Thyroid gland (tissue), 4 donors: ENCODE measurements around the gene CELSR3. TPM values are rescaled to one million over a fixed set of nuclear protein-coding genes. Genes with fewer than 3 reads are reported as not detected.

Experiments
- DNase-seq, 2 donors: peaks; one replicate each; pipeline ENCODE4 v3.0.0-alpha.2; 2019
- H3K27ac ChIP-seq, 3 donors: fragments of 200-600 bp; sonication (generic); 1 replicate in 2 of 3; 2 replicates in 1 of 3; pipeline ENCODE4 v1.5.1; 2016 to 2019; ENCODE audit warnings: mild to moderate bottlenecking in 1 of 3, moderate library complexity in 1 of 3
- H3K27me3 ChIP-seq: fragments of 200-600 bp; sonication (generic); one replicate; pipeline ENCODE4 v1.5.1; 2019
- H3K36me3 ChIP-seq, 2 donors: fragments of 200-600 bp; sonication (generic); one replicate each; pipeline ENCODE4 v1.5.1; 2016 to 2019
- H3K4me1 ChIP-seq, 2 donors: fragments of 200-600 bp; sonication (generic); one replicate each; pipeline ENCODE4 v1.5.1; 2017 to 2019
- H3K4me3 ChIP-seq, 3 donors: fragments of 200-600 bp; sonication (generic); replicated peaks in 1 of 3; 1 replicate in 2 of 3; 2 replicates in 1 of 3; pipeline ENCODE4 v1.5.1; 2016; ENCODE audit warnings: mild to moderate bottlenecking in 1 of 3
- H3K9me3 ChIP-seq: fragments of 200-600 bp; sonication (generic); one replicate; pipeline ENCODE4 v1.5.1; 2017
- CTCF ChIP-seq, 6 experiments: fragments of 200-600 bp in 3 of 6; fragments of 450-650 bp in 3 of 6; sonication (generic) in 3 of 6; IDR thresholded peaks; one replicate each; pipeline ENCODE4 v1.5.1; 2016 to 2019; ENCODE audit warnings: antibody characterized with exemption in 6 of 6, mild to moderate bottlenecking in 2 of 6, inconsistent platforms in 1 of 6, moderate library complexity in 1 of 6
- POLR2A ChIP-seq, 2 donors: fragments of 450-650 bp; IDR thresholded peaks; one replicate each; pipeline ENCODE4 v1.6.1; 2017; ENCODE audit warnings: antibody characterized with exemption in 2 of 2, mild to moderate bottlenecking in 2 of 2, moderate library complexity in 1 of 2
- WGBS, 2 donors: methylation state at CpG; one replicate each; pipeline ENCODE4 v1.1.5; 2017; 5-methylcytosine and 5-hydroxymethylcytosine counted together
- intact Hi-C: fragments of 100-400 bp; cut with DNase I; formaldehyde crosslinking; loops from one replicate; pipeline ENCODE4 v1.15.1; 2023
- total RNA-seq, 4 donors: library from RNA; depleted of rRNA; stranded (reverse); fragments of >200 nt; gene quantifications; one replicate each; pipeline ENCODE4 v1.2.3, GENCODE V29; 2016

CELSR3 gene
- total RNA-seq, 4 donors from 2014 or later: 0.54 to 1.7 (median 1.0) TPM

- DNase-seq: peak; percentile 95 to 98
- H3K27ac ChIP-seq: peak overlapping the region; percentile 51 to 85 (median 67)
- no peaks in the 10 kb centered on the region for H3K9me3 ChIP-seq
- peak; percentile 48 to 82 (median 60) for TF ChIP-seq CTCF (IDR thresholded peaks at IDR 0.05)
- TF ChIP-seq POLR2A (IDR thresholded peaks at IDR 0.05): peak in 1 of 2 donors; percentile 70
- no peaks in the 10 kb centered on the region for H3K36me3 ChIP-seq
- H3K4me1 ChIP-seq: peaks cover 13 to 26% of the 10 kb centered on the region in 2 donors
- 1 to 2% methylated on average over 17 to 44 of the region's 66 CpGs for WGBS, 2 donors
- no peaks in the 10 kb centered on the region for H3K27me3 ChIP-seq
- H3K4me3 ChIP-seq: peak overlapping the region; percentile 29 to 47 (median 34)
- intact Hi-C loops: no loop called here
These were observed 1.0 kb upstream of the CELSR3 start for GRCh38 chr3:48663489-48664312.

GRCh38 chr3:48662145-48662752 is 437 bp downstream of the CELSR3 start:
- Histone ChIP-seq H3K4me1 (peaks cover 13 to 26% of the 10 kb centered on the region in 2 donors), H3K9me3 (no peaks in the 10 kb centered on the region), H3K27me3 (no peaks in the 10 kb centered on the region), H3K27ac (no peak overlapping the region), H3K36me3 (no peaks in the 10 kb centered on the region), H3K4me3 (peak overlapping the region in 1 of 3 donors; percentile 34)
- WGBS, 2 donors: 1% methylated on average over 14 of the region's 46 CpGs; no CpG with 5 or more reads in 1 of the 2 donors
- TF ChIP-seq POLR2A (IDR thresholded peaks at IDR 0.05) (no peak), CTCF (IDR thresholded peaks at IDR 0.05) (no peak)
- intact Hi-C loops: no loop called here
- DNase-seq: no peak

- 2 to 53% methylated on average over 3 to 9 of the region's 67 CpGs for WGBS, 2 donors
- peak; percentile 66 to 70 for DNase-seq
- Histone ChIP-seq H3K27me3 (no peaks in the 10 kb centered on the region), H3K4me1 (peaks cover 17 to 30% of the 10 kb centered on the region in 2 donors), H3K4me3 (peak overlapping the region in 1 of 3 donors; percentile 2), H3K27ac (no peak overlapping the region), H3K36me3 (no peaks in the 10 kb centered on the region), H3K9me3 (no peaks in the 10 kb centered on the region)
- TF ChIP-seq CTCF (IDR thresholded peaks at IDR 0.05) (peak in 1 of 6 experiments; percentile 2), POLR2A (IDR thresholded peaks at IDR 0.05) (no peak)
- intact Hi-C loops: no loop called here
These were observed 1.1 kb downstream of the CELSR3 start for GRCh38 chr3:48661501-48662144.

- TF ChIP-seq POLR2A (IDR thresholded peaks at IDR 0.05): no peak
- TF ChIP-seq CTCF (IDR thresholded peaks at IDR 0.05): no peak
- 88 to 91% methylated on average over 8 to 20 of the region's 61 CpGs for WGBS, 2 donors
- Histone ChIP-seq H3K9me3 (no peaks in the 10 kb centered on the region), H3K4me1 (peaks cover 17 to 36% of the 10 kb centered on the region in 2 donors), H3K4me3 (peak overlapping the region in 1 of 3 donors; percentile 2), H3K27ac (no peak overlapping the region), H3K36me3 (no peaks in the 10 kb centered on the region), H3K27me3 (no peaks in the 10 kb centered on the region)
- intact Hi-C loops: no loop called here
- no peak for DNase-seq
These were observed 1.8 kb downstream of the CELSR3 start for GRCh38 chr3:48660800-48661400.
